Measurements from ENCODE around the gene CYTH4.
"Not testable (repeated sequence)": the region's sequence is repeated elsewhere in the genome, so short reads cannot be mapped to it uniquely, and the experiment has no call there.

Gene CYTH4

DNA sequence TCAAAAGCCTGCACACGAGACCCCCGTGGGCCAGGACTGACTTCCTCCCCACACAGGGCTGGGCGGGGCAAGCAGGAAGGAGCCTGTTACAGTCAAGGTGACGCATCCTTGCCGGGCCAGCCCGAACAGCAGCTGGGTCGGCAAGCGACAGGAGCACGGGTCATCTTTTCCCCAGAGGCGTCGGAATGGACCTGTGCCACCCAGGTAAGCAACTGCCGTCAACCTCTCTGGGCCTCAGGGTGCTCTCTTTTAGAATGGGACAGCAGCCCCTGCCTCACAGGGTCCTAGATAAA is at the start of gene CYTH4:
Gene CYTH4, plus strand, starts transcription at position 124 of the 293 bp plus-strand sequence. Its CDS starts 62 bp downstream, at position 186.
- DNase-seq (peak; percentile 83), ATAC-seq (peak; percentile 87)
- Mint-ChIP-seq H3K4me1 (peaks cover 85% of the 10 kb centered on the region), H3K27ac (peak within 1 kb of the TSS; percentile 98), H3K36me3 (ENCODE audit: low read depth) (peaks cover 8% of the 10 kb centered on the region), H3K9me3 (no peaks in the 10 kb centered on the region), H3K27me3 (peaks cover 3% of the 10 kb centered on the region), H3K4me3 (peak within 1 kb of the TSS; percentile 89)

- not testable (repeated sequence) for H3K9me3 Mint-ChIP-seq, ATAC-seq, DNase-seq, H3K27me3 Mint-ChIP-seq
- Mint-ChIP-seq H3K36me3 (ENCODE audit: low read depth) (peaks cover 79% of the 10 kb centered on the region), H3K4me1 (peaks cover 99% of the 10 kb centered on the region), H3K27ac (peak overlapping the region; percentile 96), H3K4me3 (peak overlapping the region; percentile 90)
These were observed 48.9 kb upstream of the CYTH4 start for GRCh38 chr22:37233371-37233750.

DNA sequence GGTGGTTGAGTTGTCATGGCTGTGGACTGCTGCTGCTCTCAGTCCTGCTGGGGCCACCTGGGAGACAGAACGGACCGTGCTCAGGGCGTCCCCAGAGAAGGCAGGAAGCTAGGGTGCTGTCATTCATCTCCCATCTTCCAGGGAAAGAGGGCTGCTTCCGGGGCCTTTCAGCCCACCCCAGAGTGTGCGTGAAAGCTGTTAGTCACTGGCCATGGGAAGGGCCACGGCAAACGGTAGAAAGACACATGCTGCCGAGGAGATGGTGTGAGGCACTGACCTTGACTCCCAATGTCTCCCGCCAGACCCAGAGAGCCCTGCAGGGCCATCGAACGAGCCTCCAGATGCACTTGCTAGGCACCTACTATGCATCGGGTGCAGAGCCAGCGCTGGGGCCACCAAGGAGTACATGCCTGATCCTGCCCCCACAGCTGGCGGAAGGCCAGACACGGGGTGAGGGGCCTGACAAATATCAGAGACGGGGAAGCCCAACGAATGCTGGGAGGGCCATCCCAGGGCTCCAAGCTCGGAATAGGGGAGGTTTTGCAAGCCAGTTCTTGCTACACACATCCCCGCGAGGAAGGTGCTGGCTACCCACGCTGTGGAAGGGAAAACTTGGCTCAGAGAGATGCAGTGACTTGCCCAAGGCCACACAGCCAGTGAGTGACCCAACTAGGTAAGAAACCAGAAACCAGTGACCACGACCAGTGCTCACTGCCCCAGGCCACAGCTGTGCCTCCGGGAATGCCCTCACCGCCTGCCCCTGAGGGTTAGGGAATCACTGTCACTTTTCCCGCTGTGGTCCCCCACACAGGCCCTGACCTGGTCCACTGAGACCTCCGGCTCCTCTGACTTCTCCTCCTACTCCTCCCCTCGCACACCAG is 48.3 kb upstream of the CYTH4 start:
- ATAC-seq: no peak
- Mint-ChIP-seq H3K9me3 (no peaks in the 10 kb centered on the region), H3K27ac (peak overlapping the region; percentile 96), H3K4me1 (peaks cover 99% of the 10 kb centered on the region), H3K27me3 (no peaks in the 10 kb centered on the region), H3K36me3 (ENCODE audit: low read depth) (peaks cover 78% of the 10 kb centered on the region), H3K4me3 (peak overlapping the region; percentile 90)
- DNase-seq: no peak

GRCh38 chr22:37234736-37235711 is 47.3 kb upstream of the CYTH4 start:
- Mint-ChIP-seq H3K36me3 (ENCODE audit: low read depth) (peaks cover 72% of the 10 kb centered on the region), H3K27me3 (no peaks in the 10 kb centered on the region), H3K4me3 (peak overlapping the region; percentile 90), H3K27ac (peak overlapping the region; percentile 96), H3K9me3 (no peaks in the 10 kb centered on the region), H3K4me1 (peaks cover 99% of the 10 kb centered on the region)
- no peak for ATAC-seq
- DNase-seq: no peak

GRCh38 chr22:37235897-37236607 is 46.3 kb upstream of the CYTH4 start:
- no peaks in the 10 kb centered on the region for H3K27me3 Mint-ChIP-seq
- H3K36me3 Mint-ChIP-seq (ENCODE audit: low read depth): peaks cover 79% of the 10 kb centered on the region
- peak overlapping the region; percentile 96 for H3K27ac Mint-ChIP-seq
- peak overlapping the region; percentile 90 for H3K4me3 Mint-ChIP-seq
- DNase-seq: no peak
- H3K9me3 Mint-ChIP-seq: no peaks in the 10 kb centered on the region
- H3K4me1 Mint-ChIP-seq: peaks cover 100% of the 10 kb centered on the region
- no peak for ATAC-seq

GRCh38 chr22:37237371-37238268 is 44.7 kb upstream of the CYTH4 start:
- Mint-ChIP-seq H3K36me3 (ENCODE audit: low read depth) (peaks cover 81% of the 10 kb centered on the region), H3K27me3 (no peaks in the 10 kb centered on the region), H3K4me3 (peak overlapping the region; percentile 90), H3K27ac (peak overlapping the region; percentile 96), H3K4me1 (peaks cover 100% of the 10 kb centered on the region), H3K9me3 (no peaks in the 10 kb centered on the region)
- ATAC-seq (no peak), DNase-seq (peak; percentile 8)

DNA sequence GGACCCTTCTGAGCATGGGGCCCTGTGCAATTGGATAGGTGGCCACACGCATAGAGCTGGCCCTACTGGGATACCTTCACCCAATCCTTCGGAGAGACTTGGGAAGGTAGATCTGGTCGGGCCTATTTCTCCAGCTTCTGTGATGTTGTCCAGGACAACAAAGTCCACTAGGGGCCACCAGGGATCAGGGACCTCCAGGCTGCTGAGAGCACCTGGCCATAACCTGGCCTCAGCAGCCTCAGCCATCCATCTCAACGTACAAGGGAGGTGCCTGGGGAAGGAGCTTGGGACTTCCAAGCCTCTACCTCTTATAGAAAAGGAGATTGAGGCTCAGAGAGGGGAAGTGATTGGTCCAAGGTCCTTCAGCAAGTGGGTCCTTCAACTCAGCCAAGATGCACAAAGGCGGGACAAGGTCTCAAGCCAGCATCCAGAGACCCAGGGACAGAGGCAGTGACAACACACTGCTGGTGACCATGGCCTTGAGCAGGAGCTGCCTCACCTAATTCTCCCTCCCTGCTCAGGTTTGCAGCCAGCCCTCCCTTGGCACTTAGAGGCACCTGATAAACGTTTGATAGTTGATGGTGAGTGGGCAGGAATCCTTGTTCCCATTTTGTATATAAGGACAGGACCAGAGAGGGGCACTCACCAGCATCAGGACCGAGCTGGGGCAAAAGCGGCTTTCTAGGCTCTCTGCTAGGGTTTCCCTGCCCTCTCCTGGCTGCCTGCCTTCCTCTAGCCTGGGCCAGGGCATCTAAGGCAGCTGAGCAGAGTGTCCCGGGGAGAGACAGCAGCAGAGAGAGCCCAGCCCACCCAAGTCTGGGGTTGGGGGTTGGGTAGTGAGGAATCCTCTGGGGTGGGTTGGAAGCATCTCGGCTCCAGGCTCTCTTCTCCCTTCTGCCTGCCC is 42.7 kb upstream of the CYTH4 start:
- no peaks in the 10 kb centered on the region for H3K27me3 Mint-ChIP-seq
- H3K4me3 Mint-ChIP-seq: peak overlapping the region; percentile 90
- peaks cover 87% of the 10 kb centered on the region for H3K4me1 Mint-ChIP-seq
- DNase-seq: no peak
- peak overlapping the region; percentile 96 for H3K27ac Mint-ChIP-seq
- H3K9me3 Mint-ChIP-seq: no peaks in the 10 kb centered on the region
- ATAC-seq: no peak
- peaks cover 70% of the 10 kb centered on the region for H3K36me3 Mint-ChIP-seq (ENCODE audit: low read depth)

GRCh38 chr22:37240240-37240940 is 41.9 kb upstream of the CYTH4 start:
- ATAC-seq: no peak
- no peaks in the 10 kb centered on the region for H3K27me3 Mint-ChIP-seq
- H3K4me1 Mint-ChIP-seq: peaks cover 87% of the 10 kb centered on the region
- H3K27ac Mint-ChIP-seq: peak overlapping the region; percentile 96
- peak overlapping the region; percentile 90 for H3K4me3 Mint-ChIP-seq
- no peaks in the 10 kb centered on the region for H3K9me3 Mint-ChIP-seq
- peaks cover 65% of the 10 kb centered on the region for H3K36me3 Mint-ChIP-seq (ENCODE audit: low read depth)
- DNase-seq: no peak

DNA sequence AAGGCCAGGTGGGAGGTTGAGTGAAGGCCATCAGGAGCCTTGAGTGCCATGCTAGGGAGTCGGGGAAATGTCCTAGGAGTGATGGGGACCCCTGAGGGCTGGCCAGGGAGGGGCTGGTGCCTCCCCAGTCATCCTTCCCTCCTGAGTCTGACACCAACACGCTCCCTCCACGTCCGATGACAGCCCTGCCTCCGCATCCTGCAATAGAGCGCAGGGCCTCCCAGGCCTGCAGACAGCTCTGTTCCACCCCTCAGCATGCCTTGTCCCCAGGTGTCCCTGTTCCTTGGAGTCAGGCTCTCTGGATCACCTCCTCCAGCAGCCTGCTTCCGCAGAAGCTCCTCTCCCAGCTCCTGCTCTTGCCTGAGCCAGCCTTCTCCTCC is 41.4 kb upstream of the CYTH4 start:
- H3K9me3 Mint-ChIP-seq: no peaks in the 10 kb centered on the region
- peak overlapping the region; percentile 90 for H3K4me3 Mint-ChIP-seq
- ATAC-seq (no peak), DNase-seq (no peak)
- H3K27ac Mint-ChIP-seq: peak overlapping the region; percentile 96
- H3K27me3 Mint-ChIP-seq: no peaks in the 10 kb centered on the region
- H3K36me3 Mint-ChIP-seq (ENCODE audit: low read depth): peaks cover 61% of the 10 kb centered on the region
- peaks cover 82% of the 10 kb centered on the region for H3K4me1 Mint-ChIP-seq

DNA sequence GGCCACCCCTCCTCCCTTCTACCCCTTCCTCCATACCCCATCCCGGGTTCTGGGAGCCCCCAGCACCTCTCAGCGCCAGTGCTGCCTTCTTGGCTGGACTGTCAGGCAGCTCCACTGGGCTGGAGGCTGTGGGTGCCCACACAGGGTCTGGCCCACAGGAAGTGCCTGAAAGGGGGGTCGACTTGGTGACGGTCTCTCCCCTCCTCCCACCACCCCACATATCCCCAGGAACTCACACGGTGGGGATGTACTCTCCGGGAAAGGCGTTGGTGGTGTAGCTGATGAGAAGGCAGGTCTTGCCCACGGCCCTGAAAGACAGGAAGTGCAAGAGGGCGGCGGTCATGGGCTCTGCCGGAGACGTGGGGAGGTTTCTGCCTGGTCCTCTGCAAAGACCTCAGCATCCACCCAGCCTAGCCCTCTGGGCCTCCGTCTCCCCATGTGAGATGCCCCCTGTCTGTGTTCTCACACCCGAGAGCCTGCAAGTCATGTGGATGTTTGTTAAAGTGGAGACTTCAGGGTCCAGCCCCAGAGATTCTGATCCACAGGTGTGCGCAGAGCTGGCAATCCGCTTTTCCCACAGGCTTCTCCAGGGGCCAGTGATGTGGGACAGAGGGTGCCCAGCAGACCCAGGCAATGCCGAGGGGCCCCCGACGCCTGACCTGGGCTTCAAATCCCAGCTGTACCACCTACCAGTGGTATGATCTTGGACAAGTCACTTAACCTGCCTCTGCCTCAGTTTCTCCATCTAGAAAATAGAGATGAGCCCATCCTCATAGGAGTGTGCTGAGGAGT is 40.8 kb upstream of the CYTH4 start:
- Mint-ChIP-seq H3K27me3 (no peaks in the 10 kb centered on the region), H3K36me3 (ENCODE audit: low read depth) (peaks cover 55% of the 10 kb centered on the region), H3K4me1 (peaks cover 76% of the 10 kb centered on the region), H3K4me3 (peak overlapping the region; percentile 90), H3K27ac (peak overlapping the region; percentile 96), H3K9me3 (no peaks in the 10 kb centered on the region)
- DNase-seq (peak; percentile 67), ATAC-seq (no peak)

DNA sequence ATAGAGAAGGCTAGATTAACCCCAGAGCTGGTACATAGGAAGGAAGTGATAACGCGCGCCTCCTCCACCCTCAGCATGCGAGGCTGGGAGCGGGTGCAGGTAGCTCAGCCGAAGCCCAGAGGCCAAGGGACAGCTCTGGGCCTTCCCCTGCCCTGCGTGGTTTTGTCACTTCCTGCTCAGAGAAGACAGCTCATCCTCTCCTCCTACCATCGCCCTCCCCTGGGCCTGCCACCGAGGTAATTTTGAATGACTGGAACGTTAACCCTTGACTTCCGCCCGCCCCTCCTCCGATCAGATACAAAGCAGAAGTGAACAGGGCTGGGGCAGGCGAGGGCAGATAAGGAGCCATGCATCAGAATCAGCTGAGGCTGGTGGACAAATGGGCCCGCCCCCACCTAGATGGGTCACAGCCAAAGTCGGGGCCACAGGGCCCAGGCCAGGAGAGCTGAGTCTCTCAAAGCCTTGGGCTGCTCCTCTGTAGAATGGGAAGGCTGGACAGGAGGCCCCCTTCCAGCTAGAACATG is 39.9 kb upstream of the CYTH4 start:
- Mint-ChIP-seq H3K27ac (peak overlapping the region; percentile 96), H3K36me3 (ENCODE audit: low read depth) (peaks cover 47% of the 10 kb centered on the region), H3K27me3 (no peaks in the 10 kb centered on the region), H3K4me1 (peaks cover 67% of the 10 kb centered on the region), H3K4me3 (peak overlapping the region; percentile 90), H3K9me3 (no peaks in the 10 kb centered on the region)
- ATAC-seq: peak; percentile 82
- DNase-seq: peak; percentile 88
